Endodermal cell (in vitro differentiated cells): ENCODE data around the gene KLK12. TPM values are rescaled to one million over a fixed set of nuclear protein-coding genes. Genes with fewer than 3 reads are reported as not detected.

Source experiments
- DNase-seq: peaks from one replicate; pipeline ENCODE4 v3.0.0-alpha.2; 2017
- H3K27ac ChIP-seq: 2 replicates; pipeline ENCODE4 v1.5.1; 2013; ENCODE audit warnings: mild to moderate bottlenecking, low read depth, low read length, moderate library complexity
- H3K27me3 ChIP-seq: 2 replicates; pipeline ENCODE4 v1.6.1; 2013; ENCODE audit warnings: mild to moderate bottlenecking, low read length, moderate library complexity; ENCODE audit not compliant: insufficient read depth, control insufficient read depth, poor library complexity, severe bottlenecking
- H3K36me3 ChIP-seq: 2 replicates; pipeline ENCODE4 v1.7.0; 2013; ENCODE audit warnings: mild to moderate bottlenecking, low read length, moderate library complexity; ENCODE audit not compliant: control insufficient read depth, insufficient read depth
- H3K4me1 ChIP-seq: one replicate; pipeline ENCODE4 v1.7.0; 2013; ENCODE audit warnings: low read length; ENCODE audit not compliant: control insufficient read depth, insufficient read depth
- H3K4me3 ChIP-seq: 2 replicates; pipeline ENCODE4 v1.5.1; 2013; ENCODE audit warnings: mild to moderate bottlenecking, low read length, moderate library complexity
- H3K9ac ChIP-seq: 2 replicates; pipeline ENCODE4 v1.6.1; 2013; ENCODE audit warnings: mild to moderate bottlenecking, low read length, moderate library complexity; ENCODE audit not compliant: poor library complexity, severe bottlenecking; ENCODE audit errors: extremely low read depth
- H3K9me3 ChIP-seq: 2 replicates; pipeline ENCODE4 v1.6.1; 2013; ENCODE audit warnings: mild to moderate bottlenecking, low read length, moderate library complexity; ENCODE audit not compliant: control insufficient read depth
- H3K27ac Mint-ChIP-seq: 2 replicates; pipeline ENCODE4 v1.8.0; 2020; ENCODE audit warnings: mixed read lengths
- H3K27me3 Mint-ChIP-seq: 2 replicates; pipeline ENCODE4 v1.8.0; 2021; ENCODE audit warnings: mild to moderate bottlenecking, mixed read lengths; ENCODE audit not compliant: insufficient read depth
- H3K36me3 Mint-ChIP-seq: 2 replicates; pipeline ENCODE4 v1.8.0; 2020; ENCODE audit warnings: low read depth, mixed read lengths
- H3K4me1 Mint-ChIP-seq: 2 replicates; pipeline ENCODE4 v1.8.0; 2020; ENCODE audit warnings: mixed read lengths
- H3K4me3 Mint-ChIP-seq: 2 replicates; pipeline ENCODE4 v1.8.0; 2020; ENCODE audit warnings: mild to moderate bottlenecking, moderate library complexity, mixed read lengths
- H3K9me3 Mint-ChIP-seq: 2 replicates; pipeline ENCODE4 v1.8.0; 2020; ENCODE audit warnings: mild to moderate bottlenecking, mixed read lengths
- CTCF ChIP-seq: fragments of 200-600 bp; sonication (generic); conservative IDR thresholded peaks from 2 replicates; pipeline ENCODE4 v1.5.0; 2021; ENCODE audit warnings: antibody characterized with exemption, mild to moderate bottlenecking
- WGBS, 2 experiments: methylation state at CpG; one replicate each; pipeline versions ENCODE4 v1.1.5 to v1.1.7; 2013; ENCODE audit warnings: missing lambda C conversion rate in 2 of 2, mixed read lengths in 1 of 2; ENCODE audit not compliant: insufficient coverage in 1 of 2, insufficient read length in 1 of 2; 5-methylcytosine and 5-hydroxymethylcytosine counted together
- total RNA-seq, 2 donors: library from RNA; stranded (reverse); fragmentation: NEBNext Ultra II Directional in 1 of 2; extraction: Animal tissue kit (Norgen Biotek cat#: 25700) in 1 of 2; gene quantifications; 2 replicates in 1 of 2; 3 replicates in 1 of 2; pipeline ENCODE4 v1.2.1, GENCODE V29; 2021

Gene KLK12
- total RNA-seq, 2 donors from 2014 or later: not detected

- H3K4me1 ChIP-seq: peaks cover 11% of the 10 kb centered on the region
- H3K4me1 Mint-ChIP-seq: peaks cover 45% of the 10 kb centered on the region
- no peak for DNase-seq
- H3K27ac ChIP-seq: no peak overlapping the region
- H3K9me3 ChIP-seq: no peaks in the 10 kb centered on the region
- H3K9ac ChIP-seq: no peak overlapping the region
- H3K4me3 Mint-ChIP-seq: no peak overlapping the region
- 89 to 100% methylated on average over 6 to 11 of the region's 11 CpGs for WGBS, 2 experiments
- H3K36me3 Mint-ChIP-seq: no peaks in the 10 kb centered on the region
- no peak overlapping the region for H3K4me3 ChIP-seq
- no peak for TF ChIP-seq CTCF
- no peaks in the 10 kb centered on the region for H3K36me3 ChIP-seq
- H3K27me3 Mint-ChIP-seq: peaks cover 43% of the 10 kb centered on the region
- H3K9me3 Mint-ChIP-seq: no peaks in the 10 kb centered on the region
- peaks cover 34% of the 10 kb centered on the region for H3K27me3 ChIP-seq
- H3K27ac Mint-ChIP-seq: no peak overlapping the region
Observed at GRCh38 chr19:51023946-51024345, 10.9 kb downstream of the KLK12 start.

- peaks cover 11% of the 10 kb centered on the region for H3K4me1 ChIP-seq
- Mint-ChIP-seq H3K36me3 (no peaks in the 10 kb centered on the region), H3K9me3 (peaks cover 2% of the 10 kb centered on the region), H3K27ac (no peak overlapping the region), H3K27me3 (peaks cover 50% of the 10 kb centered on the region), H3K4me3 (no peak overlapping the region), H3K4me1 (peaks cover 46% of the 10 kb centered on the region)
- WGBS, 2 experiments: 74 to 80% methylated on average over 7 to 14 of the region's 14 CpGs
- no peak overlapping the region for H3K9ac ChIP-seq
- H3K36me3 ChIP-seq: no peaks in the 10 kb centered on the region
- no peaks in the 10 kb centered on the region for H3K9me3 ChIP-seq
- H3K27me3 ChIP-seq: peaks cover 48% of the 10 kb centered on the region
- H3K27ac ChIP-seq: no peak overlapping the region
- no peak overlapping the region for H3K4me3 ChIP-seq
- no peak for TF ChIP-seq CTCF
- no peak for DNase-seq
Observed at GRCh38 chr19:51022526-51022925, 12.3 kb downstream of the KLK12 start.

- Mint-ChIP-seq H3K4me1 (peaks cover 42% of the 10 kb centered on the region), H3K36me3 (no peaks in the 10 kb centered on the region), H3K27ac (peak overlapping the region; percentile 61), H3K4me3 (no peak overlapping the region), H3K27me3 (peaks cover 60% of the 10 kb centered on the region), H3K9me3 (peaks cover 5% of the 10 kb centered on the region)
- Histone ChIP-seq H3K9me3 (no peaks in the 10 kb centered on the region), H3K36me3 (no peaks in the 10 kb centered on the region), H3K4me1 (peaks cover 10% of the 10 kb centered on the region), H3K4me3 (no peak overlapping the region), H3K9ac (no peak overlapping the region), H3K27ac (no peak overlapping the region), H3K27me3 (peaks cover 61% of the 10 kb centered on the region)
- 51 to 59% methylated on average over 6 to 7 of the region's 7 CpGs for WGBS, 2 experiments
- DNase-seq: peak; percentile 76
- peak; percentile 87 for TF ChIP-seq CTCF
Observed at GRCh38 chr19:51020988-51021651, 13.7 kb downstream of the KLK12 start.
